ENCODE results near the gene SLC35A2.

The SLC35A2 gene

GRCh38 chrX:48903290-48903689 is 8.2 kb downstream of the SLC35A2 start:
- H3K9me3 ChIP-seq = no peaks in the 10 kb centered on the region
- H3K36me3 ChIP-seq = peaks cover 6 to 67% (median 30%) of the 10 kb centered on the region in 3 donors
- intact Hi-C loops (cut with DNase I; ENCODE audit: low total_unique reads) = no loop called here
- no peak overlapping the region for H3K27ac ChIP-seq
- H3K4me3 ChIP-seq = no peak overlapping the region
- TF ChIP-seq CTCF (IDR thresholded peaks at IDR 0.05) = no peak
- H3K27me3 ChIP-seq = no peaks in the 10 kb centered on the region
- H3K4me1 ChIP-seq = peaks cover 0 to 7% (median 2%) of the 10 kb centered on the region in 4 donors
- no peak for DNase-seq

- H3K4me1 ChIP-seq = peaks cover 0 to 7% (median 2%) of the 10 kb centered on the region in 4 donors
- no peak overlapping the region for H3K4me3 ChIP-seq
- intact Hi-C loops (cut with DNase I; ENCODE audit: low total_unique reads) = no loop called here
- H3K27ac ChIP-seq = no peak overlapping the region
- TF ChIP-seq CTCF (IDR thresholded peaks at IDR 0.05) = no peak
- DNase-seq = no peak
- H3K9me3 ChIP-seq = no peaks in the 10 kb centered on the region
- H3K27me3 ChIP-seq = no peaks in the 10 kb centered on the region
- peaks cover 6 to 62% (median 30%) of the 10 kb centered on the region in 3 donors for H3K36me3 ChIP-seq
These were observed 8.7 kb downstream of the SLC35A2 start for GRCh38 chrX:48902776-48903175.

GRCh38 chrX:48902135-48902534 is 9.3 kb downstream of the SLC35A2 start:
- intact Hi-C loops (cut with DNase I; ENCODE audit: low total_unique reads) = no loop called here
- Histone ChIP-seq H3K4me1 (peaks cover 0 to 7% (median 2%) of the 10 kb centered on the region in 4 donors), H3K36me3 (peaks cover 6 to 57% (median 30%) of the 10 kb centered on the region in 3 donors), H3K4me3 (no peak overlapping the region), H3K9me3 (no peaks in the 10 kb centered on the region), H3K27me3 (no peaks in the 10 kb centered on the region), H3K27ac (no peak overlapping the region)
- TF ChIP-seq CTCF (IDR thresholded peaks at IDR 0.05) = no peak
- no peak for DNase-seq

GRCh38 chrX:48901069-48901468 is 10.4 kb downstream of the SLC35A2 start:
- Histone ChIP-seq H3K36me3 (peaks cover 6 to 50% (median 24%) of the 10 kb centered on the region in 3 donors), H3K4me1 (peaks cover 0 to 15% (median 7%) of the 10 kb centered on the region in 4 donors), H3K27me3 (no peaks in the 10 kb centered on the region), H3K9me3 (no peaks in the 10 kb centered on the region), H3K4me3 (no peak overlapping the region), H3K27ac (no peak overlapping the region)
- TF ChIP-seq CTCF (IDR thresholded peaks at IDR 0.05) = no peak
- DNase-seq = no peak
- intact Hi-C loops (cut with DNase I; ENCODE audit: low total_unique reads) = no loop called here

DNA sequence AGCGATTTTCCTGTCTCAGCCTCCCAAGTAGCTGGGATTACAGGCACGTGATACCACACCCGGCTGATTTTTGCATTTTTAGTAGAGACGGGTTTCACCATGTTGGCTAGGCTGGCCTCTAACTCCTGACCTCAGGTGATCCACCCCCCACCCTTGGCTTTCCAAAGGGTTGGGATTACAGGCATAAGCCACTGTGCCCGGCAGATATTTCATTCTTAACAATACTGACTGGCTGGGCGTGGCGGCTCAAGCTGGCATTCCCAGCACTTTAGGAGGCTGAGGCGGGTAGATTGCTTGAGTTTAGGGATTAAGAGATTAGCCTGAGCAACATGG is 12.4 kb downstream of the SLC35A2 start:
- Histone ChIP-seq H3K27ac (no peak overlapping the region), H3K4me1 (peaks cover 0 to 15% (median 7%) of the 10 kb centered on the region in 4 donors), H3K4me3 (no peak overlapping the region), H3K36me3 (peaks cover 6 to 30% (median 18%) of the 10 kb centered on the region in 3 donors), H3K27me3 (no peaks in the 10 kb centered on the region), H3K9me3 (no peaks in the 10 kb centered on the region)
- no peak for TF ChIP-seq CTCF (IDR thresholded peaks at IDR 0.05)
- intact Hi-C loops (cut with DNase I; ENCODE audit: low total_unique reads) = no loop called here
- no peak for DNase-seq

Measured in tibial artery (tissue), 4 donors.